Measurements from ENCODE around the gene CCL23. TPM values are rescaled to one million over a fixed set of nuclear protein-coding genes. Genes with fewer than 3 reads are reported as not detected.
A peak's percentile ranks its signal among the peaks of the same experiment; 100 is the strongest.
"Not testable (repeated sequence)": the region's sequence is repeated elsewhere in the genome, so short reads cannot be mapped to it uniquely, and the experiment has no call there.

Gene CCL23
- polyA plus RNA-seq, 10 donors: 0.32 TPM; not detected in 9

DNA sequence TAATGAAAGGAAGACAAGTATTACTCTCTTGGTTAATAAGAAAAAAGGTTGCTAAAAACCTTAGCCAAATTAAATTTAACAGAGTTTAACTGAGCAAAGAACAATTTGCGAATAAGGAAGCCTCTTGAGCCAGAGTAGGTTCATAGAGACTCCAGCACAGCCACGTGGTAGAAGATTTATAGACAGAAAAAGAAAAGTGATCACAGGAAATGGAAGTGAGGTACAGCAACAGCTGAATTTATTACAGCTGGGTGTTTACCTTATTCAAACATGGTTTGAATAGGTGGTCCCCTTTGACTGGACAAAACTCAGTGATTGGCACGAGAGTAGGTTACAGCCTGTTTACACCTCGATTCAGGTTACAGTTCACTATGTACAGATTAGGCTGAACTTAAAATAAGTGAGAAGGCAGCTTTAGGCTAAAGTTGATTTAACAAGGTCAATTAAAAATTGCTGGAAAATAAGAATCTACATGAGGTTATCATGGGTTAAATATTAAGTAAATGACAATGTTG, 13.1 kb downstream of the CCL23 start:
- DNase-seq: no peak

GRCh38 chr17:36002631-36003030, 15.1 kb downstream of the CCL23 start:
- DNase-seq: no peak

DNA sequence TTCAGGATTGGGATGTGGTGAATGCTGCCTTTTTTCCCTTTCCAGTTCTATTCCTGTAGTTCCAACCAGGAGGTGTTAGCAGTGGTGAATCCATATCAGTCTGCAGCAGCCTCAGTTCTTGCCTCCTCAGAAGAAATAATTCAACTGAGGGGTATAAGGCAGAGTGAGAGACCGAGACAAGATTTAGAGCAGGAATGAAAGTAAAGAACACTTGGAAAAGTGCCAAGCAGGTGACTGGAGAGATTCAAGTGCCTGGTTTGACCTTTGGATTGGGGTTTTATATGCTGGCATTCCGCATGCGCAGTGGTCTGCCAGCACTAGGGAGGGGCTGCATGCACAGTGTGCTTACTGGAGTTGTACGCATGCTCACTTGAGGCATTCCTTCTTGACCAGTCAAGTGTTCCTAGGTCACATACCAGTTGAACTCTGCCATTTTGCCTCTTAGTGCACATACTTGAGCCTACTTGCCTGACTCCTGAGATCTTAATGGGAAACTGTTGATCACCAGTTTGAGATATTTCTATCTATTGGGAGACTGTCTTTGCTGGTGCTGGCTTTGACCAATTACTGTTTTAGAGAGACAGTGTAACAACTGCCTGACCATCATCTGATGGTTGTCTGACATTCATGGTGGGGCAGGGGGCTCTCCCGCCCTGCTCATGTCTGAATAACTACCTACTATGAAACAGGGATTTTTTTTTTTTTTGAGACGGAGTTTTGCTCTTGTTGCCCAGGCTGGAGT, 15.7 kb downstream of the CCL23 start:
- no peak for DNase-seq

- DNase-seq: no peak
Measured at GRCh38 chr17:36001110-36001771, 16.5 kb downstream of the CCL23 start, which contains the start of gene CCL15. Gene CCL15 (minus strand): TSS chr17:36001553. CDS start chr17:36001492, 61 bp downstream.

DNA sequence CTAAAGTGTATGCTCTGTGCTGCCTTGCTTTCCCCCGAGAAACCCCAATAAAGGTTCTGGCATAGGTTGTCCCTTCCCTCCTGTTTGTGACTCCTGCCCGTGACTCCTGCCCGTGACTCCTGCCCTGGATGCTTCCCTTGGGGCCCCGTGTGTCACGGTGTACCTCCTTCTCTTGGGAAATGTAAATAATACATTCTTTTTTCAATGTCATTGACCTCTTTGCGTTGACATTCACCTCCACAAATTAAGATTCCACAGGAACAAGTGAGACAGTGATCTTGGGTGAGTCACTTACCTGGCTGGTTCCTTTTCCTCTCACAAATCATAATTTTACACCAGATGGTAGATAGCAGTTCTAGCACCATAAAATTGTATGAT, 17.1 kb downstream of the CCL23 start:
- DNase-seq: no peak

DNA sequence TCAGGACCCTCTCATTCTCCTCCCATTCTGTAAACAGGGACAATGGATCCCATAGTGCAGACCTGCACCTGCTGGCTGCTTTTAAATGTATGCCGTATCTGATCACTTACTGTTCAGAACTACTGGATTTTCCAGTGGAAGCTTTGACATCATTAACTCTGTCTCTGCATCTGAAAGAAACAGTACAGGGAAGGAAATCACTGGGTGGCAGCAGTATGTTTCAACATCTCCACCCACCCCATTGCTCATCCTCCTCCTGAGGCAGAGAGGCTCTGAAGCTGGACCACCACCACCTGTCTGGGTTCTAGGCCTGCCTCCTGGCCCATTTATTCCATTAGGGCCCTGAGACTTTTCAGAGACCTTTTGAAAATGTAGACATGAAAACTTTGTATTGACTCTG, 19.0 kb downstream of the CCL23 start:
- no peak for DNase-seq

- no peak for DNase-seq
Measured at GRCh38 chr17:35998018-35998545, 19.7 kb downstream of the CCL23 start.

DNA sequence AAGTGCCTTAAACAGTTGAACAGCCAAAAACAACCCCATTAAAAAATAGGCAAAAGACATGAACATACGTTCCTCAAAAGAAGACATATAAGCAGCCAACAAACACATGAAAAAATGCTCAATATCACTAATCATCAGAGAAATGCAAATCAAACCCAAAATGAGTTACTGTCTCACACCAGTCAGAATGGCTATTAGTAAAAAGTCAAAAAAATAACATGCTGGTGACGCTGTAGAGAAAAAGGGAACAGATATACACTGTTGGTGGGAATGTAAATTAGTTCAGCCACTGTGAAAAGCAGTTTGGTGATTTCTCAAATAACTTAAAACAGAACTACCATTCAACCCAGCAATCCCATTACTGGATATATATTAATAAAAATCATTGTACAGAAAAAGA, 22.4 kb downstream of the CCL23 start:
- not testable (repeated sequence) for DNase-seq

GRCh38 chr17:35991075-35991474, 26.7 kb downstream of the CCL23 start:
- DNase-seq: no peak

DNA sequence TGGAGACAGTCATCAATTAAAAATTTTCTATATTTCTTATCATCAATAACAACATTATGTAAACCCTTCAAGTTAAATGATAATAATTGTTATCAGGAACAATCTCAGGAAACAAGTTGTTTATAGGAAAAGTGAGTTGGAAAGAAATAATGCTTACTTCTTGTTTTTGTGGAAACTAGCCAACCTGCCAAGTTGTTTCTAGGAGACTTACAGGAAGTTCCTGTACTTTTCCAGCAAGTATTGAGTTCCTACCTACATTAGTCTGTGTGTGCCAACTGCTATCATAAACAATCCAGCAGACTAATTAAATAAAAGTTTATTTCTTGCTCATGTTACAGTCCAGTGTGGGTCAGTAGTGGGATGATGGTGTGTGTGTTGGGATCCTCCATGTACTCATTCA, 29.6 kb downstream of the CCL23 start:
- DNase-seq: no peak

DNA sequence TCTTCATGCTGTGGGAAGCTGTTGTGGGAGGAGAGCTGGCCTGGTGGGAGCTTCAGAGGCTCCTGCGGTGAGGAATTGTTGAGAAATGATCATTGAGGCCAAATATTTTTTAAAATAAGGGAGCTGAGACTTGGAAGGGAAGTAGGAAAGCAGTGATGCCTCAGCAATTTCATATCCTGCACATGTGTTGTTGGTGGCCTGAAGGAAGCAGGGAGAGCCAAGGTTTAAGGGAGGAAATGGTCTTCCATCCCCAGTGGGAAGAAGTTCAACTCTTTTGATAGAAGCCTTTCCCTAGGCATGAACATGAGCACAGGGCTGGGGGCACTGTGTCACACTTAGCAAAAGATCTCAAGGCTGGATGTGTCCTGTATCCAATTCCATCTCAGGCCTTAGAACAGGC, 31.1 kb downstream of the CCL23 start, which contains the start of gene CCL14:
Gene CCL14 (minus strand): TSS at position 87 of the 400 bp plus-strand sequence. CDS start 80 bp downstream, at position 7.
- peak in 1 of 3 donors; percentile 33 for DNase-seq

DNA sequence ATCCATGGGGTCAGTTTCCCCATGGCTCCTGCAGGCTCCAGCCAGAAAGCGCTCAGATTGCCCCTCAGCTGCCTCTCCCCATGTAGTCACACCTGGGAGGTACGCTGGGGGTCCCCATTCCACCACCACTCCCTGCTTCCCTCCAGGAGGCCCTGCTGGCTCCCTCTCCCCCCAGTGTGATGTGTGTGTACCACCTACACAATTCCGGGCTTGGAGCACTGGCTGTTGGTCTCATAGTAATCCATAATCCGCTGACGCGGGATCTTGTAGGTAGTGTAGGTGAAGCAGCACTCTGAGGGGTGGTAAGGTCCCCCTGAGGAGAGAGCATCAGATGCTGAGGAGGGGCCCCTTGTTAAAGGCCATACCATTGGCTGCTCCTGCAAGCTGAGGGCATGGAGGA, 33.6 kb downstream of the CCL23 start:
- DNase-seq: no peak

GRCh38 chr17:35982409-35983191, 35.2 kb downstream of the CCL23 start:
- no peak for DNase-seq

DNA sequence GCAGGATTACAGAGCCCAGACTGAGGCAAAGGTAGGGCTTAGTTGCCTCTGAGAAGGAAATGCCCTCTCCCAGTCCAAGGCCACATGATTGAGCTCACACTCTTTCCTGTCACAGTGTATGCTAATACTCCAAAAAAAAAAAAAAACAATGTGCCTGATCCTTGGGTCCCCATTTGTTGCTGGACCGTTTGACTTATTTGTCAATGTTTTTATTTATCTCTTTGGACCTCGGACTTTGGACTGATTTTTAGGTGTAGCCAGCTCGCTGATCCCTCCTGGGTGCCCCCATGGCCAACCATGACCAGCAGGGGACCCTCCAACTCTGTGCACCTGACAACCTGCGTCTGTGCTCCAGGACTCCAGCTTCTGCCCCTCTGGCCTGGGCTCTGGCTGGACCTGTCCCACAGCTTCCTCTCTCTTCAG, 35.9 kb downstream of the CCL23 start:
- DNase-seq: no peak

DNA sequence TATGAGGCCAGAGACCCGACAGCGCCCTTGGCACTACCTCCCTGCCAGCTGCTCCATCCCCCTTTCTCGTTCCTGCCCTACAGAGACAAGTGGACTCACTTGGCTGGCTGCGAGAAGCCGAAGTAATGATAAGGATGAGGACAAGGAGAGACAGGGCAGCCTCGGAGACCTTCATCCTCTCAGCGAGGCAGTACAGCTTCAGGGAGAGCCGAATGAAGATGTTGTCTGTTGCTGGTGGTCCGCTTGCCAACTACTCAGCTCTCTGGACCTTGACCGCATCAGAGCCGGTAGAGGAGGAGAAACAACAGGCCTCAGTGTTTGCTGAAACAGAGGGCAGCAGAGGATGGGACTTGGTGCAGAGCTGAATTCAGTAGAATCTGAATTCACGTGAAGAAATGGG, 36.5 kb downstream of the CCL23 start, which contains the start of gene CCL16:
Gene CCL16 (minus strand): TSS at position 252 of the 400 bp plus-strand sequence. CDS start 77 bp downstream, at position 175.
- DNase-seq: no peak

DNA sequence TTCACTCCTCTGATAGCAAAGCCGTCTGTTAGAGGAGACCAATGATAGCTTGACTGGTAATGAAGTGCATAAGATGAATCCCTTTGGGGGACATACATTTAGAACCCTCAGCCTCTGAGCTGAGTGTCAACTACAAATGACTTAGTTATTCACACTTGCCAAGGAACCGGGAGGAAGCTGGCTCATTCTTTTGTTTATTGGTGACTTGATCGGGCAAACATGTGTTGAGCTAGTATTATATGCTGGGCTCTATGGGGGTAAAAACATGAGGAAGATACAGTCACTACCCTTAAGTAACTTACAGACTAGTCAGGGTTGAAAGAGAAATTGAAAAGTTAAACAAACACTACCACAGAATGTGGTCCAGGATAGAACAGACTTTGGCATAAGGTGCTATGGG, 39.4 kb downstream of the CCL23 start:
- no peak for DNase-seq

GRCh38 chr17:35977509-35977908, 40.3 kb downstream of the CCL23 start:
- DNase-seq: no peak

- DNase-seq: no peak
Measured at GRCh38 chr17:35973333-35974260, 44.2 kb downstream of the CCL23 start.

DNA sequence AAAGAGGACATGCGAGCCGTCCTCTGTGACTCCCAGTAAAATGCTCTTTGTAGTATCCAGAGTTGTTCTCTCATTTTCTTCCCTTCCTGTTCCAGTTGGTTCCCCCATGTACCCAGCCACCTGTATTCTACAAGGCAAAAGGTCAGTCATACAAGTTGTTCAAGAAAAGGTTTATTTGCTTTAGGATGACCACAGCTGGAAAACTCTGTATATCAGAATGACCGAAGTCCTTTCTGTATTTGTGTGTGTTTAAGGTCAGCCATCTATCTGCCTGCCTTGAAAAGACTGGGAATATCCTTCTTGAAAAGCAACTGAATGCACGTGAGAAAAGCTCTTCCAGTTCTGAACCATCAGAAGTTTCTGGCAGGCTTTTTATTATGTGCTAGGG, 44.8 kb downstream of the CCL23 start:
- no peak for DNase-seq

GRCh38 chr17:35972535-35972934, 45.2 kb downstream of the CCL23 start:
- no peak for DNase-seq

- no peak for DNase-seq
Measured at GRCh38 chr17:35972066-35972465, 45.7 kb downstream of the CCL23 start.

Measured in muscle of back (tissue), 11 donors.